ENCODE measurements around the gene MACF1.

DNA sequence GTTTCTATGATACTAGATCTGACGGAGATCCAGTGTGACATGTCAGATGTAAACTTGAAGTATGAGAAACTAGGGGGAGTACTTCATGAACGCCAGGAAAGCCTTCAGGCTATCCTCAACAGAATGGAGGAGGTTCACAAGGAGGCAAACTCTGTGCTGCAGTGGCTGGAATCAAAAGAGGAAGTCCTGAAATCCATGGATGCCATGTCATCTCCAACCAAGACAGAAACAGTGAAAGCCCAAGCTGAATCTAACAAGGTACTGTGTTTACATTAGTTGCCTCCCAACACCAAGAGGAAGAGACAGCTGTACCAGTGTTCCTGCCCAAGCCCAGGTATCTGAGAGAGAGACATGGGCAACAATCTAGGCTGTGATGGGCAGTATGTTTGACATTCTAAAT lies 174.7 kb downstream of the MACF1 start:
- TF ChIP-seq, protein P1, sequence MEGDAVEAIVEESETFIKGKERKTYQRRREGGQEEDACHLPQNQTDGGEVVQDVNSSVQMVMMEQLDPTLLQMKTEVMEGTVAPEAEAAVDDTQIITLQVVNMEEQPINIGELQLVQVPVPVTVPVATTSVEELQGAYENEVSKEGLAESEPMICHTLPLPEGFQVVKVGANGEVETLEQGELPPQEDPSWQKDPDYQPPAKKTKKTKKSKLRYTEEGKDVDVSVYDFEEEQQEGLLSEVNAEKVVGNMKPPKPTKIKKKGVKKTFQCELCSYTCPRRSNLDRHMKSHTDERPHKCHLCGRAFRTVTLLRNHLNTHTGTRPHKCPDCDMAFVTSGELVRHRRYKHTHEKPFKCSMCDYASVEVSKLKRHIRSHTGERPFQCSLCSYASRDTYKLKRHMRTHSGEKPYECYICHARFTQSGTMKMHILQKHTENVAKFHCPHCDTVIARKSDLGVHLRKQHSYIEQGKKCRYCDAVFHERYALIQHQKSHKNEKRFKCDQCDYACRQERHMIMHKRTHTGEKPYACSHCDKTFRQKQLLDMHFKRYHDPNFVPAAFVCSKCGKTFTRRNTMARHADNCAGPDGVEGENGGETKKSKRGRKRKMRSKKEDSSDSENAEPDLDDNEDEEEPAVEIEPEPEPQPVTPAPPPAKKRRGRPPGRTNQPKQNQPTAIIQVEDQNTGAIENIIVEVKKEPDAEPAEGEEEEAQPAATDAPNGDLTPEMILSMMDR (IDR thresholded peaks at IDR 0.05): no peak
- TF ChIP-seq EZH2 (IDR thresholded peaks at IDR 0.05; ENCODE audit: borderline replicate concordance, insufficient read depth, low read depth, low read length, poor library complexity, severe bottlenecking): no peak
